Upper lobe of right lung (tissue), 1 donor: Measurements from ENCODE around the gene PSMB5. TPM values are rescaled to one million over a fixed set of nuclear protein-coding genes. Genes with fewer than 3 reads are reported as not detected.
A peak's percentile ranks its signal among the peaks of the same experiment; 100 is the strongest.

Source experiments
- ATAC-seq: fragments of 200-7000 bp; cut with Tn5 transposase; one replicate; pipeline ENCODE4 v1.9.1; 2020; ENCODE audit warnings: mild to moderate bottlenecking, moderate library complexity
- DNase-seq: peaks from one replicate; pipeline ENCODE4 v3.0.0-alpha.2; 2020
- H3K27ac ChIP-seq: fragments of 200-600 bp; one replicate; pipeline ENCODE4 v1.8.0; 2022
- H3K27me3 ChIP-seq: fragments of 200-600 bp; one replicate; pipeline ENCODE4 v1.8.0; 2022; ENCODE audit warnings: mild to moderate bottlenecking
- H3K36me3 ChIP-seq: fragments of 200-600 bp; one replicate; pipeline ENCODE4 v1.8.0; 2022
- H3K4me1 ChIP-seq: fragments of 200-600 bp; one replicate; pipeline ENCODE4 v1.8.0; 2022
- H3K4me3 ChIP-seq: fragments of 200-600 bp; one replicate; pipeline ENCODE4 v1.8.0; 2022; ENCODE audit warnings: mild to moderate bottlenecking
- H3K9me3 ChIP-seq: fragments of 200-600 bp; one replicate; pipeline ENCODE4 v1.8.0; 2022
- intact Hi-C: fragments of 100-400 bp; cut with DNase I; formaldehyde crosslinking; loops from one replicate; pipeline ENCODE4 v1.11.0; 2022
- total RNA-seq: library from RNA; stranded (reverse); fragmentation: NEBNext Ultra II Directional; extraction: Animal tissue kit (Norgen Biotek cat#: 25700); gene quantifications from one replicate; pipeline ENCODE4 v1.2.1, GENCODE V29; 2021
- TF ChIP-seq, protein P1 (sequence below): fragments of 200-600 bp; IDR thresholded peaks from one replicate; pipeline ENCODE4 v1.8.0; 2022; ENCODE audit warnings: antibody characterized with exemption
- donor health status: DM: no; HTN: yes; CAD: no; lungs with severe emphysema.

Gene PSMB5
- total RNA-seq, 1 donor from 2014 or later: 75.7 TPM

GRCh38 chr14:22981876-22982476 is 52.7 kb downstream of the PSMB5 start:
- DNase-seq: peak; percentile 69
- TF ChIP-seq, protein P1, sequence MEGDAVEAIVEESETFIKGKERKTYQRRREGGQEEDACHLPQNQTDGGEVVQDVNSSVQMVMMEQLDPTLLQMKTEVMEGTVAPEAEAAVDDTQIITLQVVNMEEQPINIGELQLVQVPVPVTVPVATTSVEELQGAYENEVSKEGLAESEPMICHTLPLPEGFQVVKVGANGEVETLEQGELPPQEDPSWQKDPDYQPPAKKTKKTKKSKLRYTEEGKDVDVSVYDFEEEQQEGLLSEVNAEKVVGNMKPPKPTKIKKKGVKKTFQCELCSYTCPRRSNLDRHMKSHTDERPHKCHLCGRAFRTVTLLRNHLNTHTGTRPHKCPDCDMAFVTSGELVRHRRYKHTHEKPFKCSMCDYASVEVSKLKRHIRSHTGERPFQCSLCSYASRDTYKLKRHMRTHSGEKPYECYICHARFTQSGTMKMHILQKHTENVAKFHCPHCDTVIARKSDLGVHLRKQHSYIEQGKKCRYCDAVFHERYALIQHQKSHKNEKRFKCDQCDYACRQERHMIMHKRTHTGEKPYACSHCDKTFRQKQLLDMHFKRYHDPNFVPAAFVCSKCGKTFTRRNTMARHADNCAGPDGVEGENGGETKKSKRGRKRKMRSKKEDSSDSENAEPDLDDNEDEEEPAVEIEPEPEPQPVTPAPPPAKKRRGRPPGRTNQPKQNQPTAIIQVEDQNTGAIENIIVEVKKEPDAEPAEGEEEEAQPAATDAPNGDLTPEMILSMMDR: no peak
- intact Hi-C loops: no loop called here
- Histone ChIP-seq H3K27me3 (peaks cover 9% of the 10 kb centered on the region), H3K36me3 (no peaks in the 10 kb centered on the region), H3K4me1 (peaks cover 33% of the 10 kb centered on the region), H3K27ac (peak overlapping the region; percentile 78), H3K4me3 (peak overlapping the region; percentile 83), H3K9me3 (no peaks in the 10 kb centered on the region)
- ATAC-seq: no peak

DNA sequence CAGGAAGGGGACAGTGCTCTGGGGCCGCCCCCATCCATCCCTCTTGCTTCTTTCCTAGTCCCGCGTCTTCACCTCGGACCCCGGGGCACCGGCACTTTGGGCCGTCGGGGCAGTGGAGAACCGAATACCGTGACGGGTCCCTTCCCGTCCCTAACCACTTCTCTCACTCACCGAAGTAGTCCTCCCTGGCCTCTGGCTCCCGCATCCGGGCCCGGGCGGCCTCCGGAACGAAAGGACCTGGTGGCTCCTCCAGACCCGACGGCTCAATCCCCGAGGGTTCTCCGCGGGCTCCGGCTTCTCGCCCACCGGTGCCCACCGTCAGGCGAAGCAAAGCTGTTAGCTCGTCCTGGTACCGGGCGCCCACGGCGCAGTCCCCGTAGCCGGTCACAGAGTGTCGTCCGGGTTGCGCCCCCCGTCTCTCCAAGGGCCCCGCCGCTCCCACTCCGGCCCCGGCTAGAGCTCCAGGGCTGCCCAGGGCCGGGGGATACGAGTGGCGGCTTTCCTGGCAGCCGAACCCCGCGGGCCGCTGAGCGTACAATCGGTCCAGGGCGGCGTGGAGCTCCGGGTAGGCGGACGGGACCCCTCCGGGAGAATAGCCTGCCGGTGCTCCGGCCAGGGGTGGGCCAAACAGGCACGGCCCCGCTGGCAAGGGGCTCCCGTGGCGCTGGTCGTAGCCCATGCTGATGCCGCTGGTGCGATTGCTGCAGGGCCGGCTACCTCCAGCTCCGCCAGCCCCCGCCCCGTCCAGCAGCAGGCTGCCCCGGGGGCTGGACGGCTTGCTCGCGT is 53.4 kb downstream of the PSMB5 start:
- TF ChIP-seq, protein P1: no peak
- peaks cover 40% of the 10 kb centered on the region for H3K4me1 ChIP-seq
- DNase-seq: peak; percentile 73
- intact Hi-C loops: no loop called here
- H3K27me3 ChIP-seq: peaks cover 9% of the 10 kb centered on the region
- no peaks in the 10 kb centered on the region for H3K36me3 ChIP-seq
- peak overlapping the region; percentile 83 for H3K4me3 ChIP-seq
- H3K9me3 ChIP-seq: no peaks in the 10 kb centered on the region
- no peak for ATAC-seq
- peak overlapping the region; percentile 78 for H3K27ac ChIP-seq

- peak; percentile 82 for DNase-seq
- peak overlapping the region; percentile 83 for H3K4me3 ChIP-seq
- ATAC-seq: peak; percentile 52
- H3K9me3 ChIP-seq: no peaks in the 10 kb centered on the region
- peak overlapping the region; percentile 78 for H3K27ac ChIP-seq
- H3K27me3 ChIP-seq: peaks cover 9% of the 10 kb centered on the region
- peaks cover 41% of the 10 kb centered on the region for H3K4me1 ChIP-seq
- TF ChIP-seq, protein P1: no peak
- intact Hi-C loops: no loop called here
- H3K36me3 ChIP-seq: no peaks in the 10 kb centered on the region
Measured at GRCh38 chr14:22980672-22981089, 54.0 kb downstream of the PSMB5 start.

DNA sequence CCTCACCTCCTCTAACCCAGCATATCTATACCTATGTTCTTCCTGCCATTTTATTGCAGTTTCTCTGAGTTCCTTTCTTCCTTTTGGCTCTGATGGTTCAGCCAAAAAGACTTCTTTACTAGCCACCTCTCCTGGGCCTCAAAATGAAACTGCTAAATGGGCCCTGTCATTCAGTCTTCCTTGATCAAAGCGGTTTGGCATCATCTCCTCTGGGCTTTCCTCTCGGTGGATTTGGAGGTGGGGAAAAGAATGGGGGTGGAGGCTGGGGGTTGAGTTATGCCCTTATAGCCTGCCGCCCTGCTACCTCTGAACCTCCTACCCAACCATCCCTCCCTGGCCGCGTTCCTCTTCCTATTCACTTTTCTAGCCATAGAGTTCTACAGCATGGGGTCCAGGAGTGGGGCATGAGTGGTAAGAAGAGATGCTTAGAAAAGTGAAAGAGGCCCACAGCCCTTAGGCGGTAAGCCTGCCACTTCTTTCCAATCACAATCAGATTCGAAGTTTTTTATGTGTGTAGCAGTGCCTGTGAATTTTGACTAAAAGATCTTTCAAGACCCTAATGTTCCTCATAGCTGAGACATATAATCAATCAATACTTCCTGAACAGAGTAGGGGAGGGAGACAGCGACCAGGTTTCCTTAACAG is 54.8 kb downstream of the PSMB5 start:
- Histone ChIP-seq H3K4me3 (peak overlapping the region; percentile 83), H3K4me1 (peaks cover 42% of the 10 kb centered on the region), H3K27me3 (peaks cover 9% of the 10 kb centered on the region), H3K9me3 (no peaks in the 10 kb centered on the region), H3K36me3 (no peaks in the 10 kb centered on the region), H3K27ac (peak overlapping the region; percentile 78)
- DNase-seq: no peak
- TF ChIP-seq, protein P1: no peak
- intact Hi-C loops: no loop called here
- no peak for ATAC-seq

GRCh38 chr14:22978981-22979671 is 55.6 kb downstream of the PSMB5 start:
- H3K9me3 ChIP-seq: no peaks in the 10 kb centered on the region
- ATAC-seq (no peak), DNase-seq (no peak)
- intact Hi-C loops: no loop called here
- peaks cover 46% of the 10 kb centered on the region for H3K4me1 ChIP-seq
- peak overlapping the region; percentile 78 for H3K27ac ChIP-seq
- H3K4me3 ChIP-seq: peak overlapping the region; percentile 83
- peaks cover 7% of the 10 kb centered on the region for H3K36me3 ChIP-seq
- peaks cover 9% of the 10 kb centered on the region for H3K27me3 ChIP-seq
- TF ChIP-seq, protein P1: no peak
